HepG2 (cell line): ENCODE data around the gene LTK. TPM values are rescaled to one million over a fixed set of nuclear protein-coding genes. Genes with fewer than 3 reads are reported as not detected.

Experiments used
- FLYWCH1 ChIP-seq: sonication (generic); formaldehyde crosslinking; IDR thresholded peaks from 2 replicates; pipeline ENCODE4 v1.8.1; 2023; ENCODE audit warnings: mild to moderate bottlenecking, missing genetic modification reagents
- FOXA3 ChIP-seq: IDR thresholded peaks from 2 replicates; pipeline ENCODE4 v1.6.1; 2016; ENCODE audit warnings: missing genetic modification reagents, missing compliant biosample characterization
- SMAD3 ChIP-seq: sonication (generic); formaldehyde crosslinking; IDR thresholded peaks from 2 replicates; pipeline ENCODE4 v1.4.0; 2020; ENCODE audit warnings: missing genetic modification reagents
- ZBTB20 ChIP-seq: sonication (generic); formaldehyde crosslinking; IDR thresholded peaks from 2 replicates; pipeline ENCODE4 v1.8.1; 2023; ENCODE audit warnings: missing genetic modification reagents, low read depth, mild to moderate bottlenecking, borderline replicate concordance
- ZNF335 ChIP-seq: sonication (generic); formaldehyde crosslinking; IDR thresholded peaks from 2 replicates; pipeline ENCODE4 v1.4.0; 2020; ENCODE audit warnings: missing genetic modification reagents
- ZNF343 ChIP-seq: sonication (generic); formaldehyde crosslinking; IDR thresholded peaks from 2 replicates; pipeline ENCODE4 v1.4.0; 2020; ENCODE audit warnings: mild to moderate bottlenecking, missing genetic modification reagents
- ZNF660 ChIP-seq: sonication (generic); formaldehyde crosslinking; IDR thresholded peaks from 2 replicates; pipeline ENCODE4 v1.5.1; 2020; ENCODE audit warnings: mild to moderate bottlenecking, low read depth, missing genetic modification reagents, borderline replicate concordance
- ZSCAN9 ChIP-seq: IDR thresholded peaks from 2 replicates; pipeline ENCODE4 v1.6.1; 2016; ENCODE audit warnings: borderline replicate concordance
- polyA plus RNA-seq, 8 experiments: library from polyadenylated mRNA; depleted of rRNA in 3 of 8; stranded (reverse) in 7 of 8; unstranded in 1 of 8; fragments of >200 nt; fragmentation: Illumina TruSeq in 4 of 8; extraction: Trizol in 4 of 8; gene quantifications; 2 replicates each; pipeline versions ENCODE4 v1.2.1 to v1.2.3, GENCODE V29; 2011 to 2016; ENCODE audit warnings: low read depth in 4 of 8, missing spikeins in 1 of 8, mixed read lengths in 1 of 8; ENCODE audit not compliant: insufficient read depth in 1 of 8
- total RNA-seq, 5 experiments: library from RNA; depleted of rRNA; stranded (reverse); fragments of >200 nt; fragmentation: Illumina TruSeq; extraction: Trizol; gene quantifications; 2 replicates each; pipeline ENCODE4 v1.2.3, GENCODE V29; 2016; ENCODE audit warnings: low read depth in 1 of 5
- TF ChIP-seq, protein P1 (sequence below): sonication (generic); formaldehyde crosslinking; IDR thresholded peaks from 2 replicates; pipeline ENCODE4 v1.4.0; 2020; ENCODE audit warnings: mild to moderate bottlenecking, missing genetic modification reagents
- TF ChIP-seq, protein P2 (sequence below): sonication (generic); formaldehyde crosslinking; IDR thresholded peaks from 2 replicates; pipeline ENCODE4 v1.4.0; 2020; ENCODE audit warnings: missing genetic modification reagents, borderline replicate concordance
- TF ChIP-seq, protein P3 (sequence below): sonication (generic); formaldehyde crosslinking; IDR thresholded peaks from 2 replicates; pipeline ENCODE4 v1.4.0; 2020; ENCODE audit warnings: missing genetic modification reagents
- TF ChIP-seq, protein P4 (sequence below): sonication (generic); formaldehyde crosslinking; IDR thresholded peaks from 2 replicates; pipeline ENCODE4 v1.8.1; 2023; ENCODE audit warnings: mild to moderate bottlenecking, missing genetic modification reagents, borderline replicate concordance
- TF ChIP-seq, protein P5 (sequence below): sonication (generic); formaldehyde crosslinking; IDR thresholded peaks from 2 replicates; pipeline ENCODE4 v1.5.1; 2020; ENCODE audit warnings: missing genetic modification reagents, mild to moderate bottlenecking, borderline replicate concordance
- TF ChIP-seq, protein P6 (sequence below): sonication (generic); formaldehyde crosslinking; IDR thresholded peaks from 2 replicates; pipeline ENCODE4 v1.4.0; 2020; ENCODE audit warnings: missing genetic modification reagents

The LTK gene
- total and polyA plus RNA-seq, 2 of the 13 experiments (the other 11 are each of a cell fraction or from before 2014, with no cell fraction given) = 0.01 TPM; not detected in 1

DNA sequence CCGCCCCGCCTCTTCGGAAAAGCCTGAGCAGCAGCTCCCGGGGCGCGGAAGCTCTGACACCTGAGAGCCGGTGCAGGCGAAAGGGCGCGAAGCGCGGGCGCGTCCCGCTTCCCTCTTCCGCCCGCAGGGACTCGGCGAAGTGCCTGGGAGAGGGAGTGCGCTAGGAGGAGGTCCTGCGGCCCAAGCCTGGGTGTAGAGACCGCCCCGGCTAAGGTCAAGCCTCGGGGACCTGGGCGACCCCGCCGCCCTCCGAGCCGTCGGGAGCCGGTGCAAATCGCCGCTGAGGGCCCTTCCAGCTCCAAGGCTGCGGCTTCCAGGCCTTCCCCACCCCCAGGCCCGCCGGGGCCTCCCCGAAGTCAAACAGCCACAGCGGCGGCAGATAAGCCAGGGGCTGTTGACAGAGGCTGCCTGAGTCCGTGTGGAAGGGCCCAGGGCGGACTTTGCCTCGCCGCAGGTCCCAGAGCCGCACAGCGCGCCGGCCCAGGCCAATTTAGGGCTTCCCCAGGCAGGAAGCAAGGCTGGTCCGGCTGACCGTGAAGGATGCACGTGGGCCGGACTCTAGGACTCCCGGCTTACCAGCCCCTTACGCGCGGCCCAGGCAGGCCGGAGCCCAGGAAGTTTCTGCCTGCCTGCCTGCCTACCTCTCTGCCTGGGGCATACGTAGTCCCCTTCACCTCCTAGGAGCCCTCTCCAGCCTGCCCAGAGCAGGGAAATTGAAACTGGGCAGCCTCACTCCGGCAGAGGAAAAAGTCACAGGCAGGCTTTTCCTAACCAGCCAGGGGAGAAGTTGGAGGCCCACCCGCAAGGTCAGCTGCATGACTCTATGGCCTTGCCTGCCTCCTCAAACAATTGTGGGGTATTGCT, 17.7 kb downstream of the LTK start (continued):
- TF ChIP-seq, protein P1, sequence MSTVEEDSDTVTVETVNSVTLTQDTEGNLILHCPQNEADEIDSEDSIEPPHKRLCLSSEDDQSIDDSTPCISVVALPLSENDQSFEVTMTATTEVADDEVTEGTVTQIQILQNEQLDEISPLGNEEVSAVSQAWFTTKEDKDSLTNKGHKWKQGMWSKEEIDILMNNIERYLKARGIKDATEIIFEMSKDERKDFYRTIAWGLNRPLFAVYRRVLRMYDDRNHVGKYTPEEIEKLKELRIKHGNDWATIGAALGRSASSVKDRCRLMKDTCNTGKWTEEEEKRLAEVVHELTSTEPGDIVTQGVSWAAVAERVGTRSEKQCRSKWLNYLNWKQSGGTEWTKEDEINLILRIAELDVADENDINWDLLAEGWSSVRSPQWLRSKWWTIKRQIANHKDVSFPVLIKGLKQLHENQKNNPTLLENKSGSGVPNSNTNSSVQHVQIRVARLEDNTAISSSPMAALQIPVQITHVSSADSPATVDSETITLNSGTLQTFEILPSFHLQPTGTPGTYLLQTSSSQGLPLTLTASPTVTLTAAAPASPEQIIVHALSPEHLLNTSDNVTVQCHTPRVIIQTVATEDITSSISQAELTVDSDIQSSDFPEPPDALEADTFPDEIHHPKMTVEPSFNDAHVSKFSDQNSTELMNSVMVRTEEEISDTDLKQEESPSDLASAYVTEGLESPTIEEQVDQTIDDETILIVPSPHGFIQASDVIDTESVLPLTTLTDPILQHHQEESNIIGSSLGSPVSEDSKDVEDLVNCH (CRISPR knock-in tag) = no peak
- 0 out of 2 replicates have a peak, but pooled peaks have one; percentile 47 for TF ChIP-seq ZNF343 (CRISPR knock-in tag)
- TF ChIP-seq, protein P2, sequence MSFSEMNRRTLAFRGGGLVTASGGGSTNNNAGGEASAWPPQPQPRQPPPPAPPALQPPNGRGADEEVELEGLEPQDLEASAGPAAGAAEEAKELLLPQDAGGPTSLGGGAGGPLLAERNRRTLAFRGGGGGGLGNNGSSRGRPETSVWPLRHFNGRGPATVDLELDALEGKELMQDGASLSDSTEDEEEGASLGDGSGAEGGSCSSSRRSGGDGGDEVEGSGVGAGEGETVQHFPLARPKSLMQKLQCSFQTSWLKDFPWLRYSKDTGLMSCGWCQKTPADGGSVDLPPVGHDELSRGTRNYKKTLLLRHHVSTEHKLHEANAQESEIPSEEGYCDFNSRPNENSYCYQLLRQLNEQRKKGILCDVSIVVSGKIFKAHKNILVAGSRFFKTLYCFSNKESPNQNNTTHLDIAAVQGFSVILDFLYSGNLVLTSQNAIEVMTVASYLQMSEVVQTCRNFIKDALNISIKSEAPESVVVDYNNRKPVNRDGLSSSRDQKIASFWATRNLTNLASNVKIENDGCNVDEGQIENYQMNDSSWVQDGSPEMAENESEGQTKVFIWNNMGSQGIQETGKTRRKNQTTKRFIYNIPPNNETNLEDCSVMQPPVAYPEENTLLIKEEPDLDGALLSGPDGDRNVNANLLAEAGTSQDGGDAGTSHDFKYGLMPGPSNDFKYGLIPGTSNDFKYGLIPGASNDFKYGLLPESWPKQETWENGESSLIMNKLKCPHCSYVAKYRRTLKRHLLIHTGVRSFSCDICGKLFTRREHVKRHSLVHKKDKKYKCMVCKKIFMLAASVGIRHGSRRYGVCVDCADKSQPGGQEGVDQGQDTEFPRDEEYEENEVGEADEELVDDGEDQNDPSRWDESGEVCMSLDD (CRISPR knock-in tag) = peak; percentile 86
- TF ChIP-seq, protein P3, sequence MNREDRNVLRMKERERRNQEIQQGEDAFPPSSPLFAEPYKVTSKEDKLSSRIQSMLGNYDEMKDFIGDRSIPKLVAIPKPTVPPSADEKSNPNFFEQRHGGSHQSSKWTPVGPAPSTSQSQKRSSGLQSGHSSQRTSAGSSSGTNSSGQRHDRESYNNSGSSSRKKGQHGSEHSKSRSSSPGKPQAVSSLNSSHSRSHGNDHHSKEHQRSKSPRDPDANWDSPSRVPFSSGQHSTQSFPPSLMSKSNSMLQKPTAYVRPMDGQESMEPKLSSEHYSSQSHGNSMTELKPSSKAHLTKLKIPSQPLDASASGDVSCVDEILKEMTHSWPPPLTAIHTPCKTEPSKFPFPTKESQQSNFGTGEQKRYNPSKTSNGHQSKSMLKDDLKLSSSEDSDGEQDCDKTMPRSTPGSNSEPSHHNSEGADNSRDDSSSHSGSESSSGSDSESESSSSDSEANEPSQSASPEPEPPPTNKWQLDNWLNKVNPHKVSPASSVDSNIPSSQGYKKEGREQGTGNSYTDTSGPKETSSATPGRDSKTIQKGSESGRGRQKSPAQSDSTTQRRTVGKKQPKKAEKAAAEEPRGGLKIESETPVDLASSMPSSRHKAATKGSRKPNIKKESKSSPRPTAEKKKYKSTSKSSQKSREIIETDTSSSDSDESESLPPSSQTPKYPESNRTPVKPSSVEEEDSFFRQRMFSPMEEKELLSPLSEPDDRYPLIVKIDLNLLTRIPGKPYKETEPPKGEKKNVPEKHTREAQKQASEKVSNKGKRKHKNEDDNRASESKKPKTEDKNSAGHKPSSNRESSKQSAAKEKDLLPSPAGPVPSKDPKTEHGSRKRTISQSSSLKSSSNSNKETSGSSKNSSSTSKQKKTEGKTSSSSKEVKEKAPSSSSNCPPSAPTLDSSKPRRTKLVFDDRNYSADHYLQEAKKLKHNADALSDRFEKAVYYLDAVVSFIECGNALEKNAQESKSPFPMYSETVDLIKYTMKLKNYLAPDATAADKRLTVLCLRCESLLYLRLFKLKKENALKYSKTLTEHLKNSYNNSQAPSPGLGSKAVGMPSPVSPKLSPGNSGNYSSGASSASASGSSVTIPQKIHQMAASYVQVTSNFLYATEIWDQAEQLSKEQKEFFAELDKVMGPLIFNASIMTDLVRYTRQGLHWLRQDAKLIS (CRISPR knock-in tag) = peak; percentile 80; the same call in 1 of the 2 replicates
- TF ChIP-seq, protein P4, sequence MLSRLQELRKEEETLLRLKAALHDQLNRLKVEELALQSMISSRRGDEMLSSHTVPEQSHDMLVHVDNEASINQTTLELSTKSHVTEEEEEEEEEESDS (CRISPR knock-in tag) = no peak
- TF ChIP-seq, protein P5, sequence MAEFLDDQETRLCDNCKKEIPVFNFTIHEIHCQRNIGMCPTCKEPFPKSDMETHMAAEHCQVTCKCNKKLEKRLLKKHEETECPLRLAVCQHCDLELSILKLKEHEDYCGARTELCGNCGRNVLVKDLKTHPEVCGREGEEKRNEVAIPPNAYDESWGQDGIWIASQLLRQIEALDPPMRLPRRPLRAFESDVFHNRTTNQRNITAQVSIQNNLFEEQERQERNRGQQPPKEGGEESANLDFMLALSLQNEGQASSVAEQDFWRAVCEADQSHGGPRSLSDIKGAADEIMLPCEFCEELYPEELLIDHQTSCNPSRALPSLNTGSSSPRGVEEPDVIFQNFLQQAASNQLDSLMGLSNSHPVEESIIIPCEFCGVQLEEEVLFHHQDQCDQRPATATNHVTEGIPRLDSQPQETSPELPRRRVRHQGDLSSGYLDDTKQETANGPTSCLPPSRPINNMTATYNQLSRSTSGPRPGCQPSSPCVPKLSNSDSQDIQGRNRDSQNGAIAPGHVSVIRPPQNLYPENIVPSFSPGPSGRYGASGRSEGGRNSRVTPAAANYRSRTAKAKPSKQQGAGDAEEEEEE = no peak
- TF ChIP-seq ZNF660 (CRISPR knock-in tag) = no peak
- TF ChIP-seq ZNF335 (CRISPR knock-in tag) = peak; percentile 66; the same call in 1 of the 2 replicates
- peak; percentile 50; the same call in 1 of the 2 replicates for TF ChIP-seq SMAD3 (CRISPR knock-in tag)
- TF ChIP-seq FLYWCH1 (CRISPR knock-in tag) = 0 out of 2 replicates have a peak, but pooled peaks have one; percentile 71
- peak; percentile 93 for TF ChIP-seq FOXA3 (CRISPR knock-in tag)
- TF ChIP-seq, protein P6, sequence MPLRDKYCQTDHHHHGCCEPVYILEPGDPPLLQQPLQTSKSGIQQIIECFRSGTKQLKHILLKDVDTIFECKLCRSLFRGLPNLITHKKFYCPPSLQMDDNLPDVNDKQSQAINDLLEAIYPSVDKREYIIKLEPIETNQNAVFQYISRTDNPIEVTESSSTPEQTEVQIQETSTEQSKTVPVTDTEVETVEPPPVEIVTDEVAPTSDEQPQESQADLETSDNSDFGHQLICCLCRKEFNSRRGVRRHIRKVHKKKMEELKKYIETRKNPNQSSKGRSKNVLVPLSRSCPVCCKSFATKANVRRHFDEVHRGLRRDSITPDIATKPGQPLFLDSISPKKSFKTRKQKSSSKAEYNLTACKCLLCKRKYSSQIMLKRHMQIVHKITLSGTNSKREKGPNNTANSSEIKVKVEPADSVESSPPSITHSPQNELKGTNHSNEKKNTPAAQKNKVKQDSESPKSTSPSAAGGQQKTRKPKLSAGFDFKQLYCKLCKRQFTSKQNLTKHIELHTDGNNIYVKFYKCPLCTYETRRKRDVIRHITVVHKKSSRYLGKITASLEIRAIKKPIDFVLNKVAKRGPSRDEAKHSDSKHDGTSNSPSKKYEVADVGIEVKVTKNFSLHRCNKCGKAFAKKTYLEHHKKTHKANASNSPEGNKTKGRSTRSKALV (CRISPR knock-in tag) = peak; percentile 96
- peak; percentile 67; the same call in 1 of the 2 replicates for TF ChIP-seq ZBTB20 (CRISPR knock-in tag)
- TF ChIP-seq ZSCAN9 = 0 out of 2 replicates have a peak, but pooled peaks have one; percentile 42
